ENCODE measurements around the gene EIF2AK2.
A peak's percentile ranks its signal among the peaks of the same experiment; 100 is the strongest.

- TF ChIP-seq CTCF (IDR thresholded peaks at IDR 0.05): no peak
- TF ChIP-seq POLR2A (IDR thresholded peaks at IDR 0.05): peak in 1 of 2 donors; percentile 52
- peak; percentile 45 to 86 (median 78) for TF ChIP-seq POLR2AphosphoS5 (IDR thresholded peaks at IDR 0.05)
- TF ChIP-seq EP300 (IDR thresholded peaks at IDR 0.05): no peak
These were observed 72.6 kb downstream of the EIF2AK2 start, which contains the start of the genes GPATCH11 and HEATR5B for GRCh38 chr2:37083873-37084794.
